Fibroblast of skin of right biceps (primary cell): ENCODE measurements around the gene NPR3.

Source experiments
- DNase-seq: peaks from one replicate; pipeline ENCODE4 v3.0.0-alpha.2; 2013

Gene NPR3

GRCh38 chr5:32710550-32711361 lies at the start of gene NPR3:
NPR3 (plus strand) TSS chr5:32711321; CDS start chr5:32711777, 456 bp downstream.
- peak; percentile 62 for DNase-seq

- DNase-seq: no peak
Observed at GRCh38 chr5:32664523-32664922, 46.6 kb upstream of the NPR3 start.

GRCh38 chr5:32668552-32668951 lies 42.6 kb upstream of the NPR3 start:
- DNase-seq: no peak

GRCh38 chr5:32673272-32673671 lies 37.8 kb upstream of the NPR3 start:
- DNase-seq: no peak

GRCh38 chr5:32677023-32677422 lies 34.1 kb upstream of the NPR3 start:
- no peak for DNase-seq

GRCh38 chr5:32678472-32678871 lies 32.6 kb upstream of the NPR3 start:
- no peak for DNase-seq

- DNase-seq: peak; percentile 22
Observed at GRCh38 chr5:32679218-32679617, 31.9 kb upstream of the NPR3 start.

- no peak for DNase-seq
Observed at GRCh38 chr5:32680183-32680582, 30.9 kb upstream of the NPR3 start.

GRCh38 chr5:32683125-32683524 lies 28.0 kb upstream of the NPR3 start:
- no peak for DNase-seq

GRCh38 chr5:32684260-32684659 lies 26.9 kb upstream of the NPR3 start:
- no peak for DNase-seq

GRCh38 chr5:32686799-32687498 lies 24.2 kb upstream of the NPR3 start:
- peak; percentile 45 for DNase-seq

- DNase-seq: peak; percentile 58
Observed at GRCh38 chr5:32687499-32687831, 23.7 kb upstream of the NPR3 start.

- DNase-seq: no peak
Observed at GRCh38 chr5:32690153-32690552, 21.0 kb upstream of the NPR3 start.

GRCh38 chr5:32690666-32691065 lies 20.5 kb upstream of the NPR3 start:
- DNase-seq: no peak

GRCh38 chr5:32692036-32692746 lies 18.9 kb upstream of the NPR3 start:
- DNase-seq: peak; percentile 90

- no peak for DNase-seq
Observed at GRCh38 chr5:32703957-32704356, 7.2 kb upstream of the NPR3 start.

GRCh38 chr5:32707418-32707997 lies 3.6 kb upstream of the NPR3 start:
- DNase-seq: peak; percentile 63

GRCh38 chr5:32708949-32709348 lies 2.2 kb upstream of the NPR3 start:
- no peak for DNase-seq

GRCh38 chr5:32709750-32710549 lies 1.2 kb upstream of the NPR3 start:
- DNase-seq: peak; percentile 82

- no peak for DNase-seq
Observed at GRCh38 chr5:32711362-32711680, 200 bp downstream of the NPR3 start.

- peak; percentile 41 for DNase-seq
Observed at GRCh38 chr5:32711681-32712480, 760 bp downstream of the NPR3 start.
